K562 (cell line): ENCODE results near the gene SUMF2. TPM values are rescaled to one million over a fixed set of nuclear protein-coding genes. Genes with fewer than 3 reads are reported as not detected.

Experiments used
- ARHGAP35 ChIP-seq: fragments of 450-650 bp; IDR thresholded peaks from 2 replicates; pipeline ENCODE4 v1.6.1; 2018; ENCODE audit not compliant: partially characterized antibody
- HDAC2 ChIP-seq: fragments of 450-650 bp; IDR thresholded peaks from 2 replicates; pipeline ENCODE4 v1.6.1; 2016; ENCODE audit warnings: mild to moderate bottlenecking
- HOMEZ ChIP-seq: fragments of 250-450 bp; sonication (Bioruptor Pico); IDR thresholded peaks from 2 replicates; pipeline ENCODE4 v1.4.0; 2020; ENCODE audit warnings: mild to moderate bottlenecking, moderate library complexity
- IFI16 ChIP-seq: fragments of 250-450 bp; sonication (Bioruptor Pico); IDR thresholded peaks from 2 replicates; pipeline ENCODE4 v2.1.2; 2022; ENCODE audit warnings: mild to moderate bottlenecking, inconsistent platforms
- MBD1 ChIP-seq: fragments of 250-450 bp; sonication (Bioruptor Pico); IDR thresholded peaks from 2 replicates; pipeline ENCODE4 v1.8.0; 2022; ENCODE audit warnings: inconsistent platforms
- MYNN ChIP-seq, 2 experiments: sonication (generic); formaldehyde crosslinking in 1 of 2; IDR thresholded peaks; 2 replicates each; pipeline versions ENCODE4 v1.5.0 to v1.6.1; 2016 to 2020; ENCODE audit warnings: antibody characterized with exemption in 1 of 2, missing genetic modification reagents in 1 of 2
- NCOR1 ChIP-seq: fragments of 450-650 bp; IDR thresholded peaks from 2 replicates; pipeline ENCODE4 v1.6.1; 2016; ENCODE audit warnings: mild to moderate bottlenecking, moderate library complexity
- PHF8 ChIP-seq: fragments of 200-600 bp; sonication (generic); IDR thresholded peaks from 2 replicates; pipeline ENCODE4 v1.6.1; 2012; ENCODE audit warnings: mixed run types, mild to moderate bottlenecking, inconsistent platforms, low read length, moderate library complexity, borderline replicate concordance
- UBTF ChIP-seq, 2 experiments: IDR thresholded peaks; 2 replicates each; pipeline ENCODE4 v1.6.1; 2012; ENCODE audit warnings: improper control_type of control experiment in 2 of 2, low read depth in 2 of 2, low read length in 2 of 2, borderline replicate concordance in 1 of 2
- ZBTB11 ChIP-seq, 3 experiments: fragments of 200-800 bp in 1 of 3; fragments of 250-450 bp in 1 of 3; fragments of 450-650 bp in 1 of 3; sonication (Bioruptor Pico) in 1 of 3; sonication (Bioruptor generic) in 1 of 3; formaldehyde crosslinking in 1 of 3; IDR thresholded peaks; 2 replicates each; pipeline versions ENCODE4 v1.6.1 to v1.8.0; 2016 to 2022; ENCODE audit warnings: mild to moderate bottlenecking in 2 of 3, missing genetic modification characterization in 2 of 3, missing compliant biosample characterization in 1 of 3, moderate library complexity in 1 of 3
- ZFP91 ChIP-seq: sonication (generic); formaldehyde crosslinking; IDR thresholded peaks from 2 replicates; pipeline ENCODE4 v1.8.0; 2022; ENCODE audit warnings: mild to moderate bottlenecking, missing genetic modification reagents
- ZNF347 ChIP-seq: fragments of 450-650 bp; formaldehyde crosslinking; IDR thresholded peaks from 2 replicates; pipeline ENCODE4 v1.4.0; 2020; ENCODE audit warnings: low read depth, mild to moderate bottlenecking, moderate library complexity
- ZNF57 ChIP-seq: fragments of 450-650 bp; formaldehyde crosslinking; IDR thresholded peaks from 2 replicates; pipeline ENCODE4 v1.4.0; 2020; ENCODE audit warnings: mild to moderate bottlenecking, moderate library complexity
- polyA plus RNA-seq, 8 experiments: library from polyadenylated mRNA; depleted of rRNA in 4 of 8; stranded (reverse) in 5 of 8; unstranded in 3 of 8; fragments of >200 nt; fragmentation: Nextera tagmentation in 2 of 8; fragmentation: Illumina TruSeq in 1 of 8; extraction: Ambion mirVana in 2 of 8; extraction: Trizol in 1 of 8; gene quantifications; 2 replicates each; pipeline versions ENCODE4 v1.2.1 to v1.2.3, GENCODE V29; 2011 to 2014; ENCODE audit warnings: inconsistent platforms in 1 of 8, missing spikeins in 1 of 8
- total RNA-seq, 7 experiments: library from RNA; depleted of rRNA in 6 of 7; stranded (reverse); fragments of >200 nt in 6 of 7; fragmentation: Illumina TruSeq in 2 of 7; extraction: Trizol in 2 of 7; gene quantifications; 2 replicates each; pipeline versions ENCODE4 v1.2.1 to v1.2.3, GENCODE V29; 2011 to 2021; ENCODE audit warnings: low replicate concordance in 1 of 7

Gene SUMF2
- total and polyA plus RNA-seq, 9 of the 15 experiments (the other 6 are each of a cell fraction or from before 2014, with no cell fraction given), result 39.0 to 113 (median 67.7) TPM

- peak; percentile 91 to 98 (median 97) for TF ChIP-seq ZBTB11 (CRISPR knock-in tag; IDR thresholded peaks at IDR 0.05)
- no peak for TF ChIP-seq ARHGAP35
- no peak for TF ChIP-seq HOMEZ
- no peak for TF ChIP-seq ZNF57 (CRISPR knock-in tag)
- TF ChIP-seq HDAC2, result peak; percentile 37
- TF ChIP-seq PHF8, result peak; percentile 79
- no peak for TF ChIP-seq ZFP91
- TF ChIP-seq NCOR1, result no peak
- TF ChIP-seq MYNN (IDR thresholded peaks at IDR 0.05), result no peak
- TF ChIP-seq MYNN (CRISPR knock-in tag; IDR thresholded peaks at IDR 0.05), result no peak
- no peak for TF ChIP-seq ZNF347
- TF ChIP-seq UBTF (IDR thresholded peaks at IDR 0.05; ENCODE audit: borderline replicate concordance in 1 of 2, low read depth in 2 of 2, low read length in 2 of 2), result peak; percentile 53 to 88; a peak in 3 of 4 replicates
- TF ChIP-seq MBD1 (CRISPR knock-in tag), result no peak
- TF ChIP-seq IFI16 (CRISPR knock-in tag), result no peak
Observed at GRCh38 chr7:56106108-56107073, 42.3 kb downstream of the SUMF2 start, which contains the start of gene CHCHD2 (continued).
